A549 treated with CORT108297 at 1 μM for 4 hours (cell line): ENCODE measurements around the gene KCNF1. TPM values are rescaled to one million over a fixed set of nuclear protein-coding genes. Genes with fewer than 3 reads are reported as not detected.

Experiments used
- total RNA-seq: library from RNA; stranded (reverse); fragments of 200-300 nt; extraction: Qiagen RNA extraction; gene quantifications from 5 replicates; pipeline ENCODE4 v1.2.3, GENCODE V29; 2022

KCNF1 gene, protein sequence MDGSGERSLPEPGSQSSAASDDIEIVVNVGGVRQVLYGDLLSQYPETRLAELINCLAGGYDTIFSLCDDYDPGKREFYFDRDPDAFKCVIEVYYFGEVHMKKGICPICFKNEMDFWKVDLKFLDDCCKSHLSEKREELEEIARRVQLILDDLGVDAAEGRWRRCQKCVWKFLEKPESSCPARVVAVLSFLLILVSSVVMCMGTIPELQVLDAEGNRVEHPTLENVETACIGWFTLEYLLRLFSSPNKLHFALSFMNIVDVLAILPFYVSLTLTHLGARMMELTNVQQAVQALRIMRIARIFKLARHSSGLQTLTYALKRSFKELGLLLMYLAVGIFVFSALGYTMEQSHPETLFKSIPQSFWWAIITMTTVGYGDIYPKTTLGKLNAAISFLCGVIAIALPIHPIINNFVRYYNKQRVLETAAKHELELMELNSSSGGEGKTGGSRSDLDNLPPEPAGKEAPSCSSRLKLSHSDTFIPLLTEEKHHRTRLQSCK
- total RNA-seq = 21.8 to 48.2 TPM (median 38.0 TPM) in 5 replicates

GRCh38 chr2:10911291-10912075 lies at the start of gene KCNF1:
Gene KCNF1 (plus strand): TSS chr2:10911934. CDS start chr2:10912427, 493 bp downstream.

Other genes with a start within 250 kb of the KCNF1 start
- gene NOL10, start 222.0 kb upstream of the KCNF1 start, total RNA-seq = 40.0 to 56.4 TPM (median 41.0 TPM) in 5 replicates
- 0.14 to 0.32 TPM (median 0.21 TPM) in 5 replicates for gene ATP6V1C2, start 190.3 kb upstream of the KCNF1 start, total RNA-seq
- gene PDIA6, start 99.1 kb upstream of the KCNF1 start, total RNA-seq = 342 to 363 TPM (median 360 TPM) in 5 replicates
- gene SLC66A3, start 243.5 kb downstream of the KCNF1 start, total RNA-seq = 32.7 to 40.5 TPM (median 38.8 TPM) in 5 replicates